OCI-LY1 (cell line): ENCODE results near the gene TSPAN4.

Experiments used
- CTCF ChIP-seq: fragments of 200-600 bp; sonication (generic), shearing (Covaris generic); IDR thresholded peaks from 2 replicates; pipeline ENCODE4 v1.5.1; 2017; ENCODE audit warnings: mild to moderate bottlenecking, antibody characterized with exemption, low read length, moderate library complexity, mixed read lengths
- EZH2 ChIP-seq: fragments of 200-600 bp; sonication (generic), shearing (Covaris generic); IDR thresholded peaks from 2 replicates; pipeline ENCODE4 v1.8.0; 2017; ENCODE audit warnings: borderline replicate concordance, mixed run types, mild to moderate bottlenecking, antibody characterized with exemption, low read length, moderate library complexity, mixed read lengths

- TF ChIP-seq CTCF: no peak
- no peak for TF ChIP-seq EZH2
Measured at GRCh38 chr11:833114-833791, 9.4 kb upstream of the TSPAN4 start.
